Brain microvascular endothelial cell (primary cell): ENCODE measurements around the gene VTI1A.
"Not testable (repeated sequence)": the region's sequence is repeated elsewhere in the genome, so short reads cannot be mapped to it uniquely, and the experiment has no call there.

Source experiments
- DNase-seq: peaks from one replicate; pipeline ENCODE4 v3.0.0-alpha.2; 2020
- H3K27ac ChIP-seq: fragments of 250-450 bp; sonication (Bioruptor Pico); 2 replicates; pipeline ENCODE4 v1.5.1; 2020; ENCODE audit warnings: mild to moderate bottlenecking, moderate library complexity
- H3K27me3 ChIP-seq: fragments of 250-450 bp; sonication (Bioruptor Pico); replicated peaks from 2 replicates; pipeline ENCODE4 v1.5.1; 2020; ENCODE audit warnings: mild to moderate bottlenecking
- H3K36me3 ChIP-seq: fragments of 250-450 bp; sonication (Bioruptor Pico); replicated peaks from 2 replicates; pipeline ENCODE4 v1.5.1; 2020; ENCODE audit warnings: mild to moderate bottlenecking
- H3K4me3 ChIP-seq: 2 replicates; pipeline ENCODE4 v1.5.1; 2011; ENCODE audit warnings: low read depth, mild to moderate bottlenecking, control low read depth, low read length, moderate library complexity
- CTCF ChIP-seq: IDR thresholded peaks from 2 replicates; pipeline ENCODE4 v1.5.1; 2011; ENCODE audit warnings: low read depth, mild to moderate bottlenecking, moderate library complexity, low read length, control low read depth, inconsistent platforms; ENCODE audit errors: missing control alignments
- in situ Hi-C: cut with HindIII; loops from 2 replicates; pipeline ENCODE4 v1.10.0; 2017; ENCODE audit warnings: low sequenced_read_pairs, low pct_ligation_motif_present

Gene VTI1A

GRCh38 chr10:112852306-112852705, 405.3 kb downstream of the VTI1A start:
- Histone ChIP-seq H3K4me3 (no peak overlapping the region), H3K27ac (no peak overlapping the region), H3K27me3 (no peaks in the 10 kb centered on the region), H3K36me3 (no peaks in the 10 kb centered on the region)
- in situ Hi-C loops = no loop called here
- TF ChIP-seq CTCF = no peak
- no peak for DNase-seq

GRCh38 chr10:112855134-112855533, 408.1 kb downstream of the VTI1A start:
- in situ Hi-C loops = no loop called here
- no peak for DNase-seq
- Histone ChIP-seq H3K36me3 (no peaks in the 10 kb centered on the region), H3K27ac (no peak overlapping the region), H3K4me3 (no peak overlapping the region), H3K27me3 (no peaks in the 10 kb centered on the region)
- TF ChIP-seq CTCF = no peak

- no peak overlapping the region for H3K4me3 ChIP-seq
- no peaks in the 10 kb centered on the region for H3K36me3 ChIP-seq
- no peak for DNase-seq
- in situ Hi-C loops = no loop called here
- TF ChIP-seq CTCF = no peak
- H3K27ac ChIP-seq = no peak overlapping the region
- no peaks in the 10 kb centered on the region for H3K27me3 ChIP-seq
These were observed 410.5 kb downstream of the VTI1A start for GRCh38 chr10:112857493-112857892.

GRCh38 chr10:112858986-112859651, 412.1 kb downstream of the VTI1A start:
- DNase-seq = no peak
- H3K36me3 ChIP-seq = no peaks in the 10 kb centered on the region
- TF ChIP-seq CTCF = no peak
- H3K4me3 ChIP-seq = no peak overlapping the region
- in situ Hi-C loops = no loop called here
- no peak overlapping the region for H3K27ac ChIP-seq
- no peaks in the 10 kb centered on the region for H3K27me3 ChIP-seq

- Histone ChIP-seq H3K36me3 (no peaks in the 10 kb centered on the region), H3K27me3 (no peaks in the 10 kb centered on the region), H3K27ac (no peak overlapping the region), H3K4me3 (no peak overlapping the region)
- in situ Hi-C loops = no loop called here
- DNase-seq = no peak
- no peak for TF ChIP-seq CTCF
These were observed 412.8 kb downstream of the VTI1A start for GRCh38 chr10:112859793-112860192.

- H3K27ac ChIP-seq, in situ Hi-C loops, H3K27me3 ChIP-seq, H3K36me3 ChIP-seq, DNase-seq, H3K4me3 ChIP-seq: not testable (repeated sequence)
These were observed 416.4 kb downstream of the VTI1A start for GRCh38 chr10:112863461-112863860.
